GM10266 (cell line): Measurements from ENCODE around the gene ARAP3.

Experiments used
- DNase-seq: peaks from one replicate; pipeline ENCODE4 v3.0.0; 2012; ENCODE audit errors: extremely low spot score
- TF ChIP-seq, protein P1 (sequence below): IDR thresholded peaks from 2 replicates; pipeline ENCODE4 v1.5.1; 2012; ENCODE audit warnings: mild to moderate bottlenecking, low read depth; ENCODE audit not compliant: control insufficient read depth, insufficient read depth; ENCODE audit errors: missing control alignments

Gene ARAP3

GRCh38 chr5:141639357-141640050 lies 42.5 kb downstream of the ARAP3 start:
- no peak for DNase-seq
- TF ChIP-seq, protein P1, sequence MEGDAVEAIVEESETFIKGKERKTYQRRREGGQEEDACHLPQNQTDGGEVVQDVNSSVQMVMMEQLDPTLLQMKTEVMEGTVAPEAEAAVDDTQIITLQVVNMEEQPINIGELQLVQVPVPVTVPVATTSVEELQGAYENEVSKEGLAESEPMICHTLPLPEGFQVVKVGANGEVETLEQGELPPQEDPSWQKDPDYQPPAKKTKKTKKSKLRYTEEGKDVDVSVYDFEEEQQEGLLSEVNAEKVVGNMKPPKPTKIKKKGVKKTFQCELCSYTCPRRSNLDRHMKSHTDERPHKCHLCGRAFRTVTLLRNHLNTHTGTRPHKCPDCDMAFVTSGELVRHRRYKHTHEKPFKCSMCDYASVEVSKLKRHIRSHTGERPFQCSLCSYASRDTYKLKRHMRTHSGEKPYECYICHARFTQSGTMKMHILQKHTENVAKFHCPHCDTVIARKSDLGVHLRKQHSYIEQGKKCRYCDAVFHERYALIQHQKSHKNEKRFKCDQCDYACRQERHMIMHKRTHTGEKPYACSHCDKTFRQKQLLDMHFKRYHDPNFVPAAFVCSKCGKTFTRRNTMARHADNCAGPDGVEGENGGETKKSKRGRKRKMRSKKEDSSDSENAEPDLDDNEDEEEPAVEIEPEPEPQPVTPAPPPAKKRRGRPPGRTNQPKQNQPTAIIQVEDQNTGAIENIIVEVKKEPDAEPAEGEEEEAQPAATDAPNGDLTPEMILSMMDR = no peak

- no peak for DNase-seq
- TF ChIP-seq, protein P1 = no peak
These were observed 43.3 kb downstream of the ARAP3 start for GRCh38 chr5:141638771-141639170.

DNA sequence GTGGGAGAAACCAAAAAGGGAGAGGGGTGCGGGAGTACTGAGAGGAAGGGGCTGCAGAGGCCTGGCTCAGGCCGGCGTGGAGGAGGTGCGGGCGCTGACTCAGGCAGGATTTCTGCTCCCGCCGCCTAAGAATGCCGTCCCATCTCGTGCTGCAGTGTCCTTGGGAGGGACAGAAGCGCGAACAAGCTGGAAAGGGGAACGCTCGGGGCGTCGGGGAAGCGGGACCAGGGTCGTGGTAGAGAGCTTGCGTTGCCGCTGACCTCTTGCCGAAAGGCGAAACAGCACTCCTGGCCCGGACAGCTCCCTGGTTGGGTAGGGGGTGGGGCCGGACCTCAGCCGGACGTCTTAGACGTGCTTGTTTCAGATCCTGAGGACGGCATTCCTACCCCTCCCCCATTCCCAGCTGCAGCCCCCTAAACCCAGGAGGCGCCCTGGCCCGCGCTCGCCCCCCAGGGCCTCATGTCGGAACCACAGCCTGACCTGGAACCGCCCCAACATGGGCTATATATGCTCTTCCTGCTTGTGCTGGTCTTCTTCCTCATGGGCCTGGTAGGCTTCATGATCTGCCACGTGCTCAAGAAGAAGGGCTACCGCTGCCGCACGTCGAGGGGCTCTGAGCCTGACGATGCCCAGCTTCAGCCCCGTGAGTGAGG lies 44.1 kb downstream of the ARAP3 start:
- TF ChIP-seq, protein P1 = peak; percentile 49
- DNase-seq = peak; percentile 68

- TF ChIP-seq, protein P1 = no peak
- no peak for DNase-seq
These were observed 44.8 kb downstream of the ARAP3 start for GRCh38 chr5:141637123-141637766.

- TF ChIP-seq, protein P1 = no peak
- peak; percentile 97 for DNase-seq
These were observed 45.5 kb downstream of the ARAP3 start, which contains the start of the genes HDAC3 and RELL2 for GRCh38 chr5:141636413-141637122. TSS of gene HDAC3 (minus strand) at chr5:141636849. CDS start at chr5:141636790, 59 bp downstream. TSS of gene RELL2 (plus strand) at chr5:141636997. CDS start at chr5:141638226, 1,229 bp downstream.

- no peak for DNase-seq
- TF ChIP-seq, protein P1 = no peak
These were observed 46.0 kb downstream of the ARAP3 start for GRCh38 chr5:141636106-141636412.
